ENCODE data around the gene RPAP2.

The RPAP2 gene

GRCh38 chr1:92343061-92343460 is 44.2 kb downstream of the RPAP2 start:
- Histone ChIP-seq H3K9me2 (ENCODE audit: low read depth, low read length) (no peaks in the 10 kb centered on the region), H3K4me3 (ENCODE audit: low read depth, low read length, poor library complexity, severe bottlenecking) (no peak overlapping the region), H3K36me3 (ENCODE audit: insufficient read depth, low read length) (peaks cover 13% of the 10 kb centered on the region; the same call in 1 of the 2 replicates), H3K4me1 (ENCODE audit: insufficient read depth, low read length, severe bottlenecking) (no peaks in the 10 kb centered on the region), H3K9me3 (ENCODE audit: low read length) (no peaks in the 10 kb centered on the region), H3K79me2 (ENCODE audit: insufficient read depth, low read length) (no peaks in the 10 kb centered on the region), H3F3A (ENCODE audit: insufficient read depth, low read length) (no peaks in the 10 kb centered on the region), H4K20me1 (ENCODE audit: insufficient read depth, low read length) (no peaks in the 10 kb centered on the region), H2AFZ (ENCODE audit: low read length) (no peak overlapping the region), H3K4me2 (ENCODE audit: low read length) (no peak overlapping the region), H3K9ac (ENCODE audit: low read length) (no peak overlapping the region), H3K27me3 (ENCODE audit: insufficient read depth, low read length) (no peaks in the 10 kb centered on the region), H3K27ac (ENCODE audit: low read depth, low read length, poor library complexity, severe bottlenecking) (no peak overlapping the region)
- TF ChIP-seq CTCF (IDR thresholded peaks at IDR 0.05; ENCODE audit: low read length) (no peak), EZH2 (IDR thresholded peaks at IDR 0.05; ENCODE audit: borderline replicate concordance, low read length) (no peak)

- peaks cover 2% of the 10 kb centered on the region for H3K36me3 ChIP-seq (ENCODE audit: insufficient read depth, low read length)
- no peak overlapping the region for H3K27ac ChIP-seq (ENCODE audit: low read depth, low read length, poor library complexity, severe bottlenecking)
- H3K4me1 ChIP-seq (ENCODE audit: insufficient read depth, low read length, severe bottlenecking): no peaks in the 10 kb centered on the region
- H4K20me1 ChIP-seq (ENCODE audit: insufficient read depth, low read length): no peaks in the 10 kb centered on the region
- H3K9me3 ChIP-seq (ENCODE audit: low read length): no peaks in the 10 kb centered on the region
- no peaks in the 10 kb centered on the region for H3K79me2 ChIP-seq (ENCODE audit: insufficient read depth, low read length)
- H3K4me3 ChIP-seq (ENCODE audit: low read depth, low read length, poor library complexity, severe bottlenecking): no peak overlapping the region
- no peaks in the 10 kb centered on the region for H3F3A ChIP-seq (ENCODE audit: insufficient read depth, low read length)
- H3K9me2 ChIP-seq (ENCODE audit: low read depth, low read length): no peaks in the 10 kb centered on the region
- H3K9ac ChIP-seq (ENCODE audit: low read length): no peak overlapping the region
- no peak overlapping the region for H2AFZ ChIP-seq (ENCODE audit: low read length)
- H3K27me3 ChIP-seq (ENCODE audit: insufficient read depth, low read length): no peaks in the 10 kb centered on the region
- H3K4me2 ChIP-seq (ENCODE audit: low read length): no peak overlapping the region
- TF ChIP-seq CTCF (IDR thresholded peaks at IDR 0.05; ENCODE audit: low read length) (no peak), EZH2 (IDR thresholded peaks at IDR 0.05; ENCODE audit: borderline replicate concordance, low read length) (no peak)
Measured at GRCh38 chr1:92346866-92347640, 48.2 kb downstream of the RPAP2 start.

GRCh38 chr1:92352856-92353255 is 54.0 kb downstream of the RPAP2 start:
- Histone ChIP-seq H3F3A (ENCODE audit: insufficient read depth, low read length) (no peaks in the 10 kb centered on the region), H3K9me2 (ENCODE audit: low read depth, low read length) (no peaks in the 10 kb centered on the region), H3K4me2 (ENCODE audit: low read length) (no peak overlapping the region), H2AFZ (ENCODE audit: low read length) (no peak overlapping the region), H3K4me3 (ENCODE audit: low read depth, low read length, poor library complexity, severe bottlenecking) (no peak overlapping the region), H3K4me1 (ENCODE audit: insufficient read depth, low read length, severe bottlenecking) (no peaks in the 10 kb centered on the region), H3K9ac (ENCODE audit: low read length) (no peak overlapping the region), H3K9me3 (ENCODE audit: low read length) (peaks cover 4% of the 10 kb centered on the region), H3K27ac (ENCODE audit: low read depth, low read length, poor library complexity, severe bottlenecking) (no peak overlapping the region), H3K27me3 (ENCODE audit: insufficient read depth, low read length) (no peaks in the 10 kb centered on the region), H4K20me1 (ENCODE audit: insufficient read depth, low read length) (no peaks in the 10 kb centered on the region), H3K36me3 (ENCODE audit: insufficient read depth, low read length) (peaks cover 21% of the 10 kb centered on the region), H3K79me2 (ENCODE audit: insufficient read depth, low read length) (no peaks in the 10 kb centered on the region)
- TF ChIP-seq CTCF (IDR thresholded peaks at IDR 0.05; ENCODE audit: low read length) (no peak), EZH2 (IDR thresholded peaks at IDR 0.05; ENCODE audit: borderline replicate concordance, low read length) (no peak)
